HTR-8/SVneo (cell line): Measurements from ENCODE around the gene CTNNB1.
"Not testable (repeated sequence)": the region's sequence is repeated elsewhere in the genome, so short reads cannot be mapped to it uniquely, and the experiment has no call there.

ENCODE experiments used
- DNase-seq: peaks from one replicate; pipeline ENCODE4 v3.0.0; 2011; ENCODE audit warnings: low spot score, mixed read lengths; ENCODE audit not compliant: insufficient read length
- FAIRE-seq: peaks from 2 replicates; lab custom pipeline; 2011; peaks lifted over from hg19 to GRCh38; lab: Jason Lieb, UNC

Gene CTNNB1

DNA sequence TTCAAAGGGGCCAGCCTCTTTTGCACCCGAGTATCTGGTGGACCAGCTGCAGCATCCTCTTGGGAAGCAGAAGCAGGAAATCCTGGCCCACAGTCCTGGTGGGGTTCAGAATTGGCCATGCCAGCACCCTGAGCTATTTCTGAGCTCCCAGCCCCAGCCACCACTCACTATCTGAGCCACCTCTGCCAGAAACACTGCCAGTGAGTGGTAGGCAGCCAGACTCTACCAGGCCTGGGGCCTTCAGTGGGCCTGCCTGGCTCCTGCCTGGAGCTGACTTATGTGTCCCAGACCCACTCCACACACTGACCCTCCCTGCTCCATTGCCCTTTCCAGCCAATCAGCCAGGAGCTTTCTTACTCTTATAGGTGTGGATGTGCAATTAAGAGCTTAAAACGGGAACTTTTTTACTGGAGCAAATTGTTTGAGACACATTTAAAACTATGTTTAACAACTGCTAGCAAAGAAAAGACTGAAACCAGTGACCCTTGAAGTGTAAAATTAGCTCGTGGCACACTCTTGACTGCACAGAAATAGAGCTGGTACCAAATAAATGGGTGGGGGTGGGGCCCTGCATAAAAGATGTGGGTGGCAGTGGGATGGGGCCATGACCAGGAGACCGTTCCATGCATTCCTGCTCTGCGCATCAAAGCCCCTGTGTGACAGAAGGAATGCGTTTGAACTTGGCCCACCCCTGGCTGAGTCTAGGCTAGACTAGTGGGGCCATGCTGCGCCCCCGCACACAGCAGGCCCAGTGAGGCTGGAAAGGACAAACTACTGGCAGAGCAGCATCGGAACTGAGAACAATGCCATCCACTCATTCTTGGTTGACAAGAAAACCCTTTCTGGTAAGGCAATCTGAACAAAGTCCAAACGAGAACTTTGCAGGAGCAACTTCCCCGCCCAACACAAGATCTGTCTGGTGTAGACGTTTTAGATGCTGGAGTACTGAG, 48.0 kb downstream of the CTNNB1 start:
- DNase-seq = no peak
- FAIRE-seq = no peak

DNA sequence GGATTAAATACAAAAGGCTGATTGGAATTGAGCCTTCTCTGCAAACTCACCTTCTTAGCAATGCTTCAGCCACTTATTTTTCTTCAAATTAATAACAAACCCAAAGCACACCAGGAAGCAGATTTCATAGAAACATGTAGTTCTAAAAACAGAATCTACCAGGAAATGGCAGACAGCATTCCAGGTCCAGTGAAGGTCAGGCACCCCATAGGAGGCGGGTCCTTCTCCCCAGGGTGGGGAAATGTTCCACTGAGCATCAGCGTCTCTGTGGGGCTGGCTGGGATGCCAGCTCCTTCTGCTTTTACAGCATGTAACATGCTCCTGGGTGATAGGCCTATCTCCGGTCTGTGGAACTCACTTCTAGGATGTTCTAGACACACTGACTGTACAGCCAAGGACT, 49.2 kb downstream of the CTNNB1 start:
- DNase-seq (no peak), FAIRE-seq (no peak)

DNA sequence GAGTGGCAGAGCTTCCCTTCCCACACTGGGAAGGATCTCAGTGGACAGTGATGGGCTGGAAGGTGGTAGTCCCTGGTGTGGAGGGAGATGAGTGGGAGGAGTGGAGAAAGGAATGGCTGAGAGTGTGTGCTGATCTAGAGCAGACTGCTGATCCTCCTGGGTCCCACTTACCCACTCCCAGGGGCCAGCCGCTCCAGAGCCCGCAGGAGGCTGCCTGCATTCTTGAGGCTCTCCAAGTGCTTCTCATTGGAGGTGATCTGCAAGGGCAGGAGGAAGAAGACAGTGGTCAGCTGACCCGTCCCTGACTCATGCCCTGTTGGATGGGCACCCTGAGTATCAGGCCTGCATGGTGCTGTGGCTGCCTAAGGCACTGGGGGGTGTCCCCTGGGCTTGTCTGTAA, 50.0 kb downstream of the CTNNB1 start:
- FAIRE-seq = no peak

DNA sequence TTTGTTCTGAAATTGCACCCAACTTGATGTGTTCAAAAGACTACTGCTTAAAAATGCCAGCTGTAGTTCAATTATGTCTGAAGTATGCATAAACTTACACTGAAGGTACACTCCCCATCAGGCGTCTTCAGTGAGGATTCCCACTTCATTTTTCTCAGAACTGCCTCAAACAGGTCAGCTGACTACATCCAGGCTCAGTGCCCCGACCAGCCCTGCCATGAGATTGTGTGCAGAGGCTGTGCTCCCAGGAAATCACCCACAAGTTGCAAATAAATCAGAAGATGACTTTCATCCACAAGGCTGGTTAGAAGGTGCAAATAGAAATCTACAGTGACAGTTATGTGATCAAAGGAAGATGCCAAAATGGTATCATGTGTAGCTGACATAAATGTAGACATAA, 51.5 kb downstream of the CTNNB1 start:
- no peak for FAIRE-seq
- no peak for DNase-seq

More for the DNA sequence above, 50.0 kb downstream of the CTNNB1 start:
- no peak for DNase-seq

DNA sequence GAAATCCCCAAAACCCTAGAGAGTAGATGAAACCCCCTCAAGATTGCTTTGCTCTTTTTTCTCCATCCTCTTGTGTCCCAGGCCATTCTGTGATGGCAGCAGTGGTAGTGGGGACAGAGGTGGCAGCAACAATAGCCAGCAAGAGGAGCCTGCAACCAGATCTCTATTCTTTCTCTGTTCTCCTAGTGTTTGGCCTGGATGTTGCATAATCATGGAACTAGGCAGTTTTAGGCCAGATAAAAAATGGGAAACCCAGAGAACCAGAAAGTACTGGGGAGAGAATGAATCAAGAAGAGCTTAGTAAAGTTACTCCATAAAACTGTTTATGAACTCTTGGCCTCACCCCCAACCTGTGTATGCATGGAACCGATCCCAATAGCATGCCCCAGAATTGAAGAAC, 52.3 kb downstream of the CTNNB1 start:
- FAIRE-seq = no peak
- DNase-seq = no peak

DNA sequence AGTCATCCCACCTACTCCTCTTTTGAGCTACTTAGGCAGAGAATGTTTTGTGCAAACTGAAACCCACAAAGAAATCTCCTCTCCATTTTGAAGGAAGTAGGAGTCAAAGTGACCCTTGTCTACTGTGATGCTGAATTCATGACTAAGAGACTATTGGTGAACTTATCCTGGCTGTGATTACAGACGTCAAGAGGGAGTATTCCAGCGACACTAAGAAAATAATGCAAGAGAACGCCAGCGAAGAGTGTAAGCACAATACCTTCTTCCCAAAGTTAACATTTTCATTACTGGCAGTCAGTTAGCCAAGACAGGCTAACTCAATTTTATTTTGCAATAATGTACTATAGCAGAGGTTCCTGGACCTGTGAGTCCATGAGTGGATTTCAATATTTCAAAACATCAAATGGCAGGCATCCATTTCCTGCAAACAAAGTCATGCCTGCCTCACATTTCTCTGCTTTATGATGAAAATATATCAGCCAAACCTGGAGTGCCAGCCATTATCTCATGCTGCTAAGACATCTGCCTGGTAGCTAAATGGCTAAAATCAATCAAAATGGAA, 59.0 kb downstream of the CTNNB1 start:
- DNase-seq (no peak), FAIRE-seq (no peak)

DNA sequence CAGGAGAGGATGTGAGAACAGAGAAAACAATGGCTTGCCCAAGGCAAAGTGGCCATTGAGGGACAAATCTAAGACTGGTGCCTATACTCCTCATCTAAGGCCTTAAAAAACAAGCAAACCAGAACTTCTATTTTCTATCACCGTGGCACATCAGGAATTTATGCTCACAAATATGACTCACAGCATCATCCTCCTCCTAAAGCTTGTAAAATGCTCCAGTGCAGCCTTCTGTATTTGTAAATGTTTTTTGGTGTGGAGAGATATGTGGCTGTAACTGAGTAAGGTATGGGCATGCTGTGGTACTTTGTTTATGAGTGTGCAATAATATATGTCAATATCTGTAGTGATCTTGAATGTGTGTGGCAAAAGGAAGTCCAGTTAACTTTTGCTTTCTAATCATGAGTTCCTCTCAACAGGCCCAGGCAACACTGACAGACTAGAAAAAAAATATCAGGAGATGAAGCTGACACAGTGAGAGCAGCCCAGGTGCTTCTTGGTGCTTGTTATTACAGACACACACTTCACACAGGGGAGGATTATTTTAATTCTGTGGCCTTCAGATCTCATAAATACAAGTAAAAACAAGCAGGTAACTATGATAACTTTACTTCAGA, 60.3 kb downstream of the CTNNB1 start:
- DNase-seq (no peak), FAIRE-seq (no peak)

DNA sequence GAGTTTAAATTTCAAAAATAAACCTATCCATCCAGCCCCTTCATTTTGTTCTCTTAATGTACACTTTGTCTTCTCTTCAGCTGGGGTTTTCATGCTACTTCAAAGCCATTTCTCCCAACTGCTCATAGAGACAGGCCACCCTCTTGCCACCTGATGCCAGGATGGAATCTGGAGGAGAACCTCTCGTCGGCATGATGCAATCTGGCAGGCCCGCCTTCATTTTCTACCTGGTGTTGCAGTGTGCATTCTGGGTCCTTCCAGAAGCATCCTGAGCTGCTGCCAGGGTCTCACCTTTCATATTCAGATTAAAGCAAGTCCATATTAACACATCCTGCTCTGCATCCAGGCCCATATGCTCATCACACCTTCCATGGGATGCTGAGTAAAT, 60.8 kb downstream of the CTNNB1 start:
- no peak for DNase-seq
- FAIRE-seq = no peak

DNA sequence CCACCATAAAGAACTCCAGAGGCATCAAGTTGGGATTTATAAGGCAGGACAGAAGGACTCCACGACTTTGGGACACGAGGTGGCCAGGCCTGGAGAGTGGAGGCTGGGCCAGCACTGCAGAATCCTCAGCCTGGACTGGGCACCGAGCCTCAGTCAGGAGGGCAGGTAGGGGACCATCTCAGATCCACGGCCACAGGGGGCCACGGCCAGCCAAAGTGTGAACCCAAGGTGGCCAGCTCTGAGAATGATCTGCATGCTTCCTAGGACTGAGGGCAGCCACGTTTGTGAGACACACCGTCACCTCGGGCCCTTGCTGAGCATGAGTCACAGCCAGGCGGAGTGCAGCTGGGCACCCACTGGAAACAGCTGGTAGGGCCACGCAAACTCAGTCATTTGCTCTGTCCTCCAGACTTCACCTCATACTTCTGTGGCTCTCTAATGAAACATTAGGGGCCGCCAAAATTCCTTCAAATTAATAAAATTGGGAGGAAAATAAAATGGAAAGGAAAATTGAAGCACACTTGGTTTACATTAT, 65.8 kb downstream of the CTNNB1 start:
- DNase-seq (peak; percentile 20), FAIRE-seq (no peak)

DNA sequence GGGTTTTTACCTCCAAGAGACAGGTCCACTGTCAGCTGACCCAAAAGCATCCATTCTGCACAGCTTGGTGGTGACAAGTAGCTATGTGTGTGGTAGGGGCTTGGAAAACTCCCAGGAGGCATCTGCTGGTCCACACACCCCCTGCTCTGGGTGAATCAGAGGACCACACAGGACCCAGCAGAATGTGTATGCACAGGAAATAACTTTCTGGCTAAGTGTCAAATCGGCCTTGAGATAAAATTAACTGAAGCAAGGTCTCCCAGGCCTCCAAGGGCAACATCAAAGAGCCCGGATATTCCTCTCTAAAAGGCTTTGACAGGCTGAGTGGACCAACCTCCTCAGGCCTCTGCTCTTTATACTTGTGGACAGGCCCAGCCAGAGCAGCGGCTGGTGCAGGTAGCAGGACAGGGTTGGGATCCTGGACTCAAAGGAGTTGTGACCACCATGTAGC, 66.5 kb downstream of the CTNNB1 start:
- FAIRE-seq = no peak
- DNase-seq = peak; percentile 29

DNA sequence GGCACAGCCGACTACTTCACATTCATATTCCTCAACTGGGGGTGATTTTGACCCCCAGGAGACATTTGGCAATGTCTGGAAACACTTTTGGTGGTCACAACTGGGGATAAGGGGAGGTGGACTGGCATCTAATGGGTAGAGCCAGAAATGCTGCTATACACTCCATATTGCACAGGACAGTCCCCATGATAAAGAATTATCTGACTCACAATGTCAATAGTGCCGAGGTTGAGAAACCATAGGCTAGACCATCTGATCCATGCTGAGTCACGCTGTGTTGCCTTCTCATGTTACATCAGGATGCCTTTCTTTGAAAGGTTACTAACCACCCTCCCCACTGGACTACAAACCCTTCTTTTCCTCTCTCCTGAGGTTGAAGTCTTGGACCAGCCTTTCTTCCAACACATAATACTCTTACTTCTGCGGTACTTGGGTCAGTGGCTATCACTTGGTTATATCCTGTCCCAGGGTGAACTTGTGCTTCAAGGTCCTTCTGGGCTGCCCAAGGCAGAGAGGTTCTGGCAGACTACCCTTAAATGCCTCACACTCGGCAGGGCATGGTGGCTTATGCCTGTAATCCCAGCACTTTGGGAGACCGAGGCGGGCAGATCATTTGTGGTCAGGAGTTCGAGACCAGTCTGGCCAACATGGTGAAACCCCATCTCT, 68.8 kb downstream of the CTNNB1 start:
- FAIRE-seq = peak; percentile 55
- DNase-seq = peak; percentile 71

DNA sequence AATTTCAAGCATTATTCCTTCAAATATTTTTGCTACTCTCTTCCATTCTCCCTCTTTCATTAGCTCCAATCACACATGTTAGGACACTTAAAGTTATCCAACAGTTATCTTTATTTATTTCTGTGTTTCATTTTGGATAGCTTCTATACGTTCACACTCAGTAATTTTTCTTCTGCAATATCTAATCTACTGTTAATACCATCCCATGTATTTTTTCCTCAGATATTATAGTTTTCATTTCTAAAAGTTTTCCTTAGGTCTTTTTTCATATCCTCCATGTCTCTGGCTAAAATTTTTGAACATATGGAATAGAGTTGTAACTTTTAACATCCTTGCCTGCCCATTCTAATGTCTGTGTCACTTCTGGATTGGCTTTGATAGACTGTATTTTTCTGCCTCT, 73.4 kb downstream of the CTNNB1 start:
- FAIRE-seq (no peak), DNase-seq (no peak)

DNA sequence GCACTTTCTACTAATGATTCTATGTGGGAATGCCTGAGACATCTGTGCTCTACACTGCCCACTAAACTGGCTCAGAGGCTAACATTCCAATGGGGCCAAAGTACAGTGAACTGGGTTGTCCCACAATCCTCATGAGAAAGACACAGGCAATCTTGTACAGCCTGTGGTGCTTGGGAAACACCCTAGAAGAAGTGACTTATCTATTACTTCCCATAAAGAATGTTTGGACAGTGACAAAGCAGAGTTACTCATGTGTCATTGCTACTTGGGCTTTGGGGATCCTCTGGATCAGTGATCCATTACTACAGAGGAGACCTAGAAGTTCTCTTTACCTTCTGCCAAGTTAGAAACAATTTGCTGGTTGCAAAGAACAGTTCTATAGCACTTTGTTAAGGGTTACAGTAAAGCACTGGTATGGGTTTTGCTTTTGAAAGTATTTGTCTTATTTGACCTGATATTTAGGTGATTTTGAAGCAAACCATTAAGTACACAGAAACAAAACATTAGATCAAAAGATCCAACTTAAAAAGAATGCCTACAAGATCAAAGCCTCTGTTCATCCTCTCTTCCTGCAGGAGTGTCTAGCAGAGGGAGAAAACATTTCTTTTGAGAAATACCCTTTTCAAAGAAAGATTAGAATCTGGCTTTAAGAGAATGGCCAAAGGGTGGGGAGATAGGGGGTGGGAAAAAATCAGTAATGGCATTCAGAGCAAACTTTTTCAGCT, 75.8 kb downstream of the CTNNB1 start:
- no peak for FAIRE-seq
- no peak for DNase-seq

DNA sequence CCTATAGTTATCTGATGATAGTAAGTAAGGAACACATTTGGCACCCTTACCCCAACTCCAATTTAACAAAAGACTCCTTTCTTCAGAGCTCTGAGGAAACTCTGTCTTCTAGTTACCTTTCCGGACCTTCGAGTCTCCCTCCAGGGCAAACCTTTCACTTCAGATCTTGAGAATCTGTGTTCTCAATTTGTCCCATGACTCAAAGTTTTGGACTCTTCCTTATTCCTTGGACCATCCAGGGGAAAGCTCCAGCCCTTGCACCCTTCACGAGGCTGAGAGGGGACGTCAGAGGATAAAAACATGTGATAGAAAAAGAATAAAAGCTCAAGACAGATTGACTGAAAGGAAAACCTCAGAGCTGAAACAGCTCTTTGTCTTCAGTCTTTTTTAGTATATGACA, 76.9 kb downstream of the CTNNB1 start:
- FAIRE-seq (no peak), DNase-seq (no peak)

DNA sequence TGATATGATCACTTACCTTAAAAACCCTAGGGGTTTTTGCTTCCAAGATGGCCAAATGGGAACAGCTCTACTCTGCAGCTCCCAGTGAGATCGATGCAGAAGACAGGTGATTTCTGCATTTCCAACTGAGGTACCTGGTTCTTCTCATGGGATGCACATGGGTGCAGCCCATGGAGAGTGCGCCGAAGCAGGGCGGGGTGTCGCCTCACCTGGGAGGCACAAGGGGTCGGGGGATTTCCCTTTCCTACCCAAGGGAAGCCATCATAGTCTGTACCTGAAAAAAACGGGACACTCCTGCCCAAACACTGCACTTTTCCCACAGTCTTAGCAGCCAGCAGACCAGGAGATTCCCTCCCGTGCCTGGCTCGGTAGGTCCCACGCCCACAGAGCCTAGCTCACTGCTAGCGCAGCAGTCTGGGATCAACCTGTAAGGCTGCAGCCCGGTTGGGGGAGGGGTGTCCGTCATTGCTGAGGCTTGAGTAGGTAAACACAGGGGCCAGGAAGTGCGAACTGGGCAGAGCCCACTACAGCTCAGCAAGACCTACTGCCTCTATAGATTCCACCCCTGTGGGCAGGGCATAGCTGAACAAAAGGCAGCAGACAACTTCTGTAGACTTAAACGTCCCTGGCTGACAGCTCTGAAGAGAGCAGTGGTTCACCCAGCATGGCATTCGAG, 78.6 kb downstream of the CTNNB1 start:
- DNase-seq (no peak), FAIRE-seq (no peak)

DNA sequence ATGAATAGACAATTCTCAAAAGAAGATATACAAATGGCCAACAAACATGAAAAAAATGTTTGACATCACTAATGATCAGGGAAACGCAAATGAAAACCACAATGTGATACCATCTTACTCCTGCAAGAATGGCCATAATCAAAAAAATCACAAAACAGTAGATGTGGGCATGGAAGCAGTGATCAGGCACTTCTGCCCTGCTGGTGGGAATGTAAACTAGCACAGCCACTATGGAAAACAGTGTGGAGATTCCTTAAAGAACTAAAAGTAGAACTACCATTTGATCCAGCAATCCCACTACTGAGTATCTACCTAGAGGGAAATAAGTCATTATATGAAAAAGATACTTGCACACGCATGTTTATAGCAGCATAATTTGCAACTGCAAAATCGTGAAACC, 85.6 kb downstream of the CTNNB1 start:
- not testable (repeated sequence) for FAIRE-seq, DNase-seq

DNA sequence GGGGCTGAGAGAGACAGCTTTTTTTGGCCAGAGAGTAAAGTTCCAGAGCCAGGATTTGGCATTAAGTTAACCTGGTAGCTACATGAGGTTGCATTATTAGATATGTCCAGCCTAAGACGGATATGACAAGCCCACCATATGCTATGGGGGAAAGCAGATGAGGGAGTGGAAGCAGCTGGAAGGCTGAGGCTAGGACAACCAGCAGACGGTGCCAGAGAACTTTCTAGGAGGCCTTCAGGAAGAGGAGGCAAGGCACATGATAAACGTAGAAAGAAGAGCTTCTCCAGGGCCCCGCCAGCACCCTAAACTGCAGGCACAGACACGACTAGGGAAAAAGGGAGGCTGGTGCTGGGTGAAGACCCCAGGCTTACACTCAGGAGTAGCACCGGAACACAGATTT, 87.0 kb downstream of the CTNNB1 start:
- FAIRE-seq (no peak), DNase-seq (no peak)

DNA sequence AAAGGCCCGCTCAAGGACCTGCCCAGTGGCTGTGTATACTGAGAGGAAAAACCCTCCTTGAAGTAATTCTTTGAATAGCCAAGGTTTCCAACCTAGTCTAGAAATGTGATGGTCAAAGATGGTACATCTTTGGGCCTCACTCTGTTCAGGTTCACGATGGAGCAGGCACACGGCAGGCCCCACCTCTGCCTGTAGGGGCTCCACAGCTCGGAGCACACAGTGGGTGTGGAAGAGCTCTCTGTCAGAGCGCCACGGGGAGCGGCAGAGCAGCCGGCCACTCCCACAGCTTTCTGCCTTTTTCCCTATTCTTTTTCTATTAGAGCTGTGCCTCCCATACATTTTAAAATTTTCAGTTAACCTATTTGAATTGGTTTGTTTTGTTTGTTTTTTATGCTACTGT, 89.5 kb downstream of the CTNNB1 start:
- DNase-seq (no peak), FAIRE-seq (no peak)
